Gastroesophageal sphincter (tissue), 3 donors: ENCODE data around the gene LMAN1L.

Experiments used
- CTCF ChIP-seq, 4 experiments: fragments of 200-600 bp in 2 of 4; fragments of 450-650 bp in 2 of 4; sonication (generic) in 1 of 4; IDR thresholded peaks; one replicate each; pipeline ENCODE4 v1.5.1; 2017 to 2019; ENCODE audit warnings: antibody characterized with exemption in 4 of 4, mild to moderate bottlenecking in 2 of 4, moderate library complexity in 2 of 4
- EP300 ChIP-seq: sonication (generic); formaldehyde crosslinking; IDR thresholded peaks from one replicate; pipeline ENCODE4 v1.6.1; 2017; ENCODE audit warnings: antibody characterized with exemption, mild to moderate bottlenecking

GRCh38 chr15:74773731-74774252, 38.8 kb upstream of the LMAN1L start:
- no peak for TF ChIP-seq CTCF (IDR thresholded peaks at IDR 0.05)
- TF ChIP-seq EP300: no peak
